Measurements from ENCODE around the gene OMP.

OMP gene

DNA sequence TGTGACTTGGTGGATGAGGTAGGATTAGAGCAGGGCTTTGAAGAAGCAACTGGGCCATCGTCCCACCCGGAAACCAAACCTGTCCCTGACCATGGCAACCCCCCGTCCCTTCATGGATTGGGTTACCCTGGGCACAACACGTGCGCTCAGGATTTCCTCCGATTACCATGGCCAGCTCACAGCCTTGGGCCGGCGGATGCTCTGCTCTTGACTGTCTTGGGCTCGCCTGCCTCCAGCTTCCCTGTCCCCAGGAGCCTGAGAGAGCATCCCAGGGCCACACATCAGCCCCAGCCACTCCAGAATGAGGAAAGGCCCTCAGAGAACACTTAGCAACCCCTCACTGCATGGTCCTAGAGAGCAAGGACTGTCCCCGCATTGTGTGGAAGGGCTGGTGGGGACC is 48.2 kb downstream of the OMP start:
- Mint-ChIP-seq H3K9me3 (no peaks in the 10 kb centered on the region), H3K27ac (no peak overlapping the region), H3K4me3 (no peak overlapping the region), H3K36me3 (ENCODE audit: low read depth) (no peaks in the 10 kb centered on the region), H3K27me3 (peaks cover 3% of the 10 kb centered on the region), H3K4me1 (ENCODE audit: low read depth) (peaks cover 51% of the 10 kb centered on the region)

GRCh38 chr11:77151804-77152509 is 49.3 kb downstream of the OMP start:
- H3K4me3 Mint-ChIP-seq, result peak overlapping the region; percentile 73
- peak overlapping the region; percentile 78 for H3K27ac Mint-ChIP-seq
- no peaks in the 10 kb centered on the region for H3K9me3 Mint-ChIP-seq
- no peaks in the 10 kb centered on the region for H3K36me3 Mint-ChIP-seq (ENCODE audit: low read depth)
- H3K27me3 Mint-ChIP-seq, result peaks cover 3% of the 10 kb centered on the region
- H3K4me1 Mint-ChIP-seq (ENCODE audit: low read depth), result peaks cover 51% of the 10 kb centered on the region

DNA sequence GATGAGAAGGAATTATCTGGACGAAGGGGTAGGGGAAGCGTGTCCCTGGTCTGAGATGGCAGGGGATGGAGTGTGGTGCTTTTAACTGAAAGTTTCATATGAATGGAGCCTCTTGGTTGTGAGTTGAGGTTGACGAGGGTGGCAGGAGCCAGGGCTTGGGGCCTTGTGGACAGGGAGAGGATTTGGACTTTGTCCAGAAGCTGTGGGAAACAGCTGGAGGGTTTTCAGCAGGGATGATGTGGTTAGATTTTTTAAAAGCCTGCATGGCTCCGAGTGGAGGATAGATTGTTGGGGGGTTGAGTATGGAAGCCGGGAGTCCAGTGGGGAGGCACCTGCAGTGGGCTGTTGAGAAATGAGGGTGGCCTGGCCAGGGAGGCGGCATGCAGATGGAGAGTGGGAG is 50.2 kb downstream of the OMP start:
- Mint-ChIP-seq H3K9me3 (no peaks in the 10 kb centered on the region), H3K27me3 (peaks cover 3% of the 10 kb centered on the region), H3K36me3 (ENCODE audit: low read depth) (no peaks in the 10 kb centered on the region), H3K4me3 (peak overlapping the region; percentile 73), H3K27ac (peak overlapping the region; percentile 78), H3K4me1 (ENCODE audit: low read depth) (peaks cover 42% of the 10 kb centered on the region)
